ENCODE data around the gene POLR1E. TPM values are rescaled to one million over a fixed set of nuclear protein-coding genes. Genes with fewer than 3 reads are reported as not detected.
A peak's percentile ranks its signal among the peaks of the same experiment; 100 is the strongest.

POLR1E gene
- total and polyA plus RNA-seq, 9 of the 15 experiments (the other 6 are each of a cell fraction or from before 2014, with no cell fraction given), result 18.9 to 102 (median 74.4) TPM

- TF ChIP-seq RBM34 (IDR thresholded peaks at IDR 0.05; ENCODE audit: borderline replicate concordance, insufficient read depth, low read length), result no peak
- TF ChIP-seq ZNF217 (CRISPR knock-in tag; IDR thresholded peaks at IDR 0.05), result no peak
Observed at GRCh38 chr9:37499297-37499696, 13.5 kb downstream of the POLR1E start (continued).

DNA sequence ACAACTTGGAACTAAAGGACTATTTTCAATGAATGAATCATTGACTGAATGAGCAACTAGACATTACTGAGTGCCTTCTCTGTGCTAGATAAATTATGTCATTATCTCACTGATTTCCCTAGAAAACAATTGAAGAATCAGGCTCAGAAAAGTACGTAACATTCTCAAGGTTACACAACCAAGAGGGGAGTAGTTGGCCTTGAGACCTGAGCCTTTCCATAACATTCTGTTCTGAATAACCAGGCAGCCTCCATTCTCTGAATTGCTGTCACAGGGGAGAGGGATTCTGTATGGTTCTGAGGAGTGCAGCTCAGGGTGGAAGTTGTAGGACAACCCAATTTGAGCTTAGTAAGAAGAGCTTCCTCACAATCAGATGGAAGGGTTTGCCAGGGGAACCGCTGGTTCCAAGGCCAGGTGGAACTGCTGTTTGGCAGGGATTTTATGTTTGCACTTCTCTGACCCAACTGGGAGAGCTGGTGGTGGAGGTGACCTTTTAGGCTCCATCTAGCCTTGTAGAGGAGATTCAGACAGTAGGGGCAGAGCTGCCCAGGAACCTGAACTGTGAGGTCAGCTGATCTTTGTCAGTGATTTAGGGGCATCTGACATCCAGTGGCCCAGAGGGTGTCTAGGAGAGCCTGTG, 16.3 kb downstream of the POLR1E start:
- Histone ChIP-seq H4K20me1 (replicated peaks; ENCODE audit: control insufficient read depth, insufficient read depth, low read length) (peaks cover 5% of the 10 kb centered on the region), H3K9ac (ENCODE audit: insufficient read depth in 1 of 2, low read depth in 2 of 2, low read length in 2 of 2) (no peak overlapping the region), H3K4me2 (ENCODE audit: insufficient read depth, low read length) (no peak overlapping the region), H3K9me3 (replicated peaks; ENCODE audit: control insufficient read depth, insufficient read depth, low read depth, low read length) (no peaks in the 10 kb centered on the region), H2AFZ (ENCODE audit: low read depth, low read length) (no peak overlapping the region), H3K79me2 (ENCODE audit: control insufficient read depth, insufficient read depth, low read length) (no peaks in the 10 kb centered on the region), H3K27me3 (ENCODE audit: control insufficient read depth in 2 of 2, insufficient read depth in 2 of 2, low read length in 2 of 2) (no peaks in the 10 kb centered on the region), H3K9me1 (ENCODE audit: control insufficient read depth, insufficient read depth, low read length) (no peaks in the 10 kb centered on the region), H3K36me3 (ENCODE audit: control insufficient read depth, insufficient read depth, low read length) (peaks cover 94% of the 10 kb centered on the region), H3K4me1 (replicated peaks in 1 of 2; ENCODE audit: control insufficient read depth in 2 of 2, insufficient read depth in 2 of 2, low read length in 2 of 2) (no peaks in the 10 kb centered on the region), H3K27ac (ENCODE audit: extremely low read depth, low read depth, low read length) (no peak overlapping the region), H3K4me3 (no peak overlapping the region)
- BruUV-seq (replicated peaks), result no TSS peak
- ChIA-PET CTCF (ENCODE audit: low intra/inter-chr PET ratio) (no interaction called here), POLR2A (interaction anchor here (1.5 kb wide), 1 partner anchor 10 kb away, joined by 3 read pairs; no protein-coding TSS in a partner anchor)
- WGBS (ENCODE audit: insufficient coverage, low coverage, missing lambda C conversion rate), result 65% methylated on average over 2 of the region's 2 CpGs
- FAIRE-seq (no peak), DNase-seq (ENCODE audit: extremely low read depth in 1 of 4, low spot score in 3 of 4) (no peak), ATAC-seq (no peak)
- in situ Hi-C loops (cut with MboI) (no loop called here), intact Hi-C loops (cut with micrococcal nuclease) (no loop called here)
- TF ChIP-seq, protein P1, sequence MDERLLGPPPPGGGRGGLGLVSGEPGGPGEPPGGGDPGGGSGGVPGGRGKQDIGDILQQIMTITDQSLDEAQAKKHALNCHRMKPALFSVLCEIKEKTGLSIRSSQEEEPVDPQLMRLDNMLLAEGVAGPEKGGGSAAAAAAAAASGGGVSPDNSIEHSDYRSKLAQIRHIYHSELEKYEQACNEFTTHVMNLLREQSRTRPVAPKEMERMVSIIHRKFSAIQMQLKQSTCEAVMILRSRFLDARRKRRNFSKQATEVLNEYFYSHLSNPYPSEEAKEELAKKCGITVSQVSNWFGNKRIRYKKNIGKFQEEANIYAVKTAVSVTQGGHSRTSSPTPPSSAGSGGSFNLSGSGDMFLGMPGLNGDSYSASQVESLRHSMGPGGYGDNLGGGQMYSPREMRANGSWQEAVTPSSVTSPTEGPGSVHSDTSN (CRISPR knock-in tag; IDR thresholded peaks at IDR 0.05; ENCODE audit: low read depth), result no peak
- TF ChIP-seq, protein P1 (tag; conservative IDR thresholded peaks at IDR 0.05; ENCODE audit: low read depth), result 0 out of 2 replicates have a peak, but pooled peaks have one; percentile 9
- no peak for TF ChIP-seq SMARCA4 (IDR thresholded peaks at IDR 0.05)

Data from K562 (cell line).